ENCODE data around the gene SHROOM3. TPM values are rescaled to one million over a fixed set of nuclear protein-coding genes. Genes with fewer than 3 reads are reported as not detected.

SHROOM3 gene
- total RNA-seq, 2 donors from 2014 or later = 18.1 to 21.8 TPM

GRCh38 chr4:76687746-76688448, 252.9 kb downstream of the SHROOM3 start:
- H3K27ac Mint-ChIP-seq = no peak overlapping the region
- peaks cover 26% of the 10 kb centered on the region for H3K27me3 ChIP-seq (ENCODE audit: control insufficient read depth, insufficient read depth, low read length, poor library complexity, severe bottlenecking)
- no peaks in the 10 kb centered on the region for H3K9me3 Mint-ChIP-seq
- H3K36me3 Mint-ChIP-seq (ENCODE audit: low read depth) = no peaks in the 10 kb centered on the region
- peak; percentile 63 for DNase-seq
- H3K9me3 ChIP-seq (ENCODE audit: control insufficient read depth, low read length) = no peaks in the 10 kb centered on the region
- H3K27me3 Mint-ChIP-seq (ENCODE audit: insufficient read depth) = peaks cover 39% of the 10 kb centered on the region
- TF ChIP-seq, protein P1, sequence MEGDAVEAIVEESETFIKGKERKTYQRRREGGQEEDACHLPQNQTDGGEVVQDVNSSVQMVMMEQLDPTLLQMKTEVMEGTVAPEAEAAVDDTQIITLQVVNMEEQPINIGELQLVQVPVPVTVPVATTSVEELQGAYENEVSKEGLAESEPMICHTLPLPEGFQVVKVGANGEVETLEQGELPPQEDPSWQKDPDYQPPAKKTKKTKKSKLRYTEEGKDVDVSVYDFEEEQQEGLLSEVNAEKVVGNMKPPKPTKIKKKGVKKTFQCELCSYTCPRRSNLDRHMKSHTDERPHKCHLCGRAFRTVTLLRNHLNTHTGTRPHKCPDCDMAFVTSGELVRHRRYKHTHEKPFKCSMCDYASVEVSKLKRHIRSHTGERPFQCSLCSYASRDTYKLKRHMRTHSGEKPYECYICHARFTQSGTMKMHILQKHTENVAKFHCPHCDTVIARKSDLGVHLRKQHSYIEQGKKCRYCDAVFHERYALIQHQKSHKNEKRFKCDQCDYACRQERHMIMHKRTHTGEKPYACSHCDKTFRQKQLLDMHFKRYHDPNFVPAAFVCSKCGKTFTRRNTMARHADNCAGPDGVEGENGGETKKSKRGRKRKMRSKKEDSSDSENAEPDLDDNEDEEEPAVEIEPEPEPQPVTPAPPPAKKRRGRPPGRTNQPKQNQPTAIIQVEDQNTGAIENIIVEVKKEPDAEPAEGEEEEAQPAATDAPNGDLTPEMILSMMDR (conservative IDR thresholded peaks at IDR 0.05) = no peak
- WGBS, 2 experiments (ENCODE audit: insufficient coverage in 1 of 2, insufficient read length in 1 of 2) = 45 to 63% methylated on average over 4 to 5 of the region's 5 CpGs
- no peaks in the 10 kb centered on the region for H3K36me3 ChIP-seq (ENCODE audit: control insufficient read depth, insufficient read depth, low read length)
- peaks cover 37% of the 10 kb centered on the region for H3K4me1 Mint-ChIP-seq
- no peak overlapping the region for H3K27ac ChIP-seq (ENCODE audit: low read depth, low read length)
- peak overlapping the region; percentile 67 for H3K4me3 Mint-ChIP-seq
- peak overlapping the region; percentile 96 for H3K4me3 ChIP-seq (ENCODE audit: low read length)
- peak overlapping the region; percentile 57 for H3K9ac ChIP-seq (ENCODE audit: extremely low read depth, low read length, poor library complexity, severe bottlenecking)
- H3K4me1 ChIP-seq (ENCODE audit: control insufficient read depth, insufficient read depth, low read length) = peaks cover 23% of the 10 kb centered on the region

GRCh38 chr4:76688619-76689144, 253.7 kb downstream of the SHROOM3 start:
- no peak for DNase-seq
- no peaks in the 10 kb centered on the region for H3K36me3 Mint-ChIP-seq (ENCODE audit: low read depth)
- peaks cover 40% of the 10 kb centered on the region for H3K4me1 Mint-ChIP-seq
- H3K4me3 Mint-ChIP-seq = peak overlapping the region; percentile 67
- Histone ChIP-seq H3K36me3 (ENCODE audit: control insufficient read depth, insufficient read depth, low read length) (no peaks in the 10 kb centered on the region), H3K9ac (ENCODE audit: extremely low read depth, low read length, poor library complexity, severe bottlenecking) (peak overlapping the region; percentile 57), H3K4me3 (ENCODE audit: low read length) (peak overlapping the region; percentile 96), H3K27me3 (ENCODE audit: control insufficient read depth, insufficient read depth, low read length, poor library complexity, severe bottlenecking) (peaks cover 19% of the 10 kb centered on the region), H3K4me1 (ENCODE audit: control insufficient read depth, insufficient read depth, low read length) (peaks cover 23% of the 10 kb centered on the region), H3K27ac (ENCODE audit: low read depth, low read length) (peak overlapping the region; percentile 72), H3K9me3 (ENCODE audit: control insufficient read depth, low read length) (no peaks in the 10 kb centered on the region)
- TF ChIP-seq, protein P1 (conservative IDR thresholded peaks at IDR 0.05) = no peak
- no peaks in the 10 kb centered on the region for H3K9me3 Mint-ChIP-seq
- peaks cover 35% of the 10 kb centered on the region for H3K27me3 Mint-ChIP-seq (ENCODE audit: insufficient read depth)
- 4 to 5% methylated on average over 12 to 13 of the region's 13 CpGs for WGBS, 2 experiments (ENCODE audit: insufficient coverage in 1 of 2, insufficient read length in 1 of 2)
- H3K27ac Mint-ChIP-seq = peak overlapping the region; percentile 72

DNA sequence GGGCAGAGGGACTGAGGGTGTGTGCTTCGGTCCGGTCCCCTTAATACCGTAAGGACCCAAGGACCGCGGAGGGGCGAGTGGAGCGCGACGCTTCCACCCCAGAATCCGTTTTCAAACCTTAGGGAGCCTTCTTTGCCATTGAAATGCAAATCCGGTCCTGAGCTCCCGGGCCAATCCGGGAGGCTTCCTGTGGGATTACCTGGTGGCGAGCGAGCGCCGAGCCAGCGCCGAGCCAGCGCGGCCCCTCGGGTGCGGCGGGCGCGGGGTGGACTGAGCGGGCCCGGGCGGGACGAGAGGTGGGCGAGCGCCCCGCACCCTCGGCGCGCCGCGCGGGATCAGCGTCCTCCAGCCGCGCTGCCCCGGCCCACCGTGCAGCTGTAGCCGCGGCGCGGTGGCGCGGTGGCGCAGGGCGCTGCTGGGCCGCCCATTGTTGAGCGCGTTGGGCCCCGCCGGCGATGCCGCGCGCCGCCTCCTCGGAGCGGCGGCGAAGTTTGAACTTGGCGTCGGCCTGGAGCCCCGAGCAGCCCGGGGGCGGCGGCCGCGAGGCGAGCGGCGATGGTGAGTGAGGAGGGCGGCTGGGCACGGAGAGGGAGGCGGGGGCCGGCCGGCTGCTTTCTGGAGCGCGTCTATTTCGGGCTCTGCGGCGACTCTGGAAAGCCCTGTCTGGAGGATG, 254.3 kb downstream of the SHROOM3 start:
- Histone ChIP-seq H3K4me1 (ENCODE audit: control insufficient read depth, insufficient read depth, low read length) (peaks cover 23% of the 10 kb centered on the region), H3K36me3 (ENCODE audit: control insufficient read depth, insufficient read depth, low read length) (no peaks in the 10 kb centered on the region), H3K9me3 (ENCODE audit: control insufficient read depth, low read length) (no peaks in the 10 kb centered on the region), H3K9ac (ENCODE audit: extremely low read depth, low read length, poor library complexity, severe bottlenecking) (peak overlapping the region; percentile 79), H3K27me3 (ENCODE audit: control insufficient read depth, insufficient read depth, low read length, poor library complexity, severe bottlenecking) (peaks cover 13% of the 10 kb centered on the region), H3K4me3 (ENCODE audit: low read length) (peak overlapping the region; percentile 96), H3K27ac (ENCODE audit: low read depth, low read length) (peak overlapping the region; percentile 72)
- DNase-seq = peak; percentile 92
- TF ChIP-seq, protein P1 (conservative IDR thresholded peaks at IDR 0.05) = no peak
- Mint-ChIP-seq H3K4me3 (peak overlapping the region; percentile 67), H3K27me3 (ENCODE audit: insufficient read depth) (peaks cover 30% of the 10 kb centered on the region), H3K4me1 (peaks cover 46% of the 10 kb centered on the region), H3K36me3 (ENCODE audit: low read depth) (no peaks in the 10 kb centered on the region), H3K27ac (peak overlapping the region; percentile 87), H3K9me3 (no peaks in the 10 kb centered on the region)
- 0% methylated on average over 19 to 87 of the region's 87 CpGs for WGBS, 2 experiments (ENCODE audit: insufficient coverage in 1 of 2, insufficient read length in 1 of 2)

All from endodermal cell (in vitro differentiated cells).